ENCODE measurements around the gene ADH5. TPM values are rescaled to one million over a fixed set of nuclear protein-coding genes. Genes with fewer than 3 reads are reported as not detected.

The ADH5 gene
- total RNA-seq, 1 experiment from 2014 or later, result 163 TPM

- BruUV-seq (replicated peaks), result no TSS peak
- TF ChIP-seq ZFX (IDR thresholded peaks at IDR 0.05) (no peak), ZBTB33 (IDR thresholded peaks at IDR 0.05; ENCODE audit: extremely low read depth, insufficient replicate concordance, low read length) (no peak), EZH2phosphoT487 (IDR thresholded peaks at IDR 0.05; ENCODE audit: borderline replicate concordance) (no peak), POLR2AphosphoS5 (IDR thresholded peaks at IDR 0.05; ENCODE audit: low read depth, low read length) (no peak), FOSL1 (IDR thresholded peaks at IDR 0.05; ENCODE audit: low read depth) (no peak), RAD21 (IDR thresholded peaks at IDR 0.05; ENCODE audit: low read depth) (no peak), POLR2A (IDR thresholded peaks at IDR 0.05; ENCODE audit: borderline replicate concordance, extremely low read depth, insufficient read depth, insufficient read length) (no peak), ATF3 (IDR thresholded peaks at IDR 0.05) (no peak), SP1 (IDR thresholded peaks at IDR 0.05; ENCODE audit: low read depth) (no peak), TCF7L2 (IDR thresholded peaks at IDR 0.05; ENCODE audit: borderline replicate concordance, extremely low read depth, insufficient read depth, insufficient read length) (no peak), CBX3 (IDR thresholded peaks at IDR 0.05; ENCODE audit: low read depth) (no peak), REST (IDR thresholded peaks at IDR 0.05; ENCODE audit: low read depth) (no peak), ZNF274 (IDR thresholded peaks at IDR 0.05; ENCODE audit: low read depth, low read length) (no peak), CTCF (IDR thresholded peaks at IDR 0.05 in 2 of 3, conservative IDR thresholded peaks at IDR 0.05 in 1 of 3; ENCODE audit: borderline replicate concordance in 1 of 3, insufficient read depth in 1 of 3, low read depth in 2 of 3, low read length in 2 of 3) (no peak), YY1 (IDR thresholded peaks at IDR 0.05; ENCODE audit: extremely low read depth, insufficient replicate concordance, low read depth, low read length) (no peak), SRF (IDR thresholded peaks at IDR 0.05; ENCODE audit: low read depth) (no peak), SIN3A (IDR thresholded peaks at IDR 0.05; ENCODE audit: low read depth) (no peak), EGR1 (IDR thresholded peaks at IDR 0.05; ENCODE audit: low read depth) (no peak), EZH2 (IDR thresholded peaks at IDR 0.05) (no peak), MAX (IDR thresholded peaks at IDR 0.05) (no peak)
- RAD21 ChIA-PET (ENCODE audit: low non-redundant PET in 1 of 2, low total read pairs in 2 of 2, uncharacterized antibody in 2 of 2, unreplicated experiment in 2 of 2), result no interaction called here
- no peak overlapping the region for H3K27ac ChIP-seq (ENCODE audit: low read depth, low read length)
- no peaks in the 10 kb centered on the region for H3K27me3 ChIP-seq (ENCODE audit: insufficient read depth, low read length)
- no peak overlapping the region for H3K9ac ChIP-seq (ENCODE audit: low read length)
- H3K36me3 ChIP-seq (ENCODE audit: control insufficient read depth in 1 of 2, insufficient read depth in 2 of 2, low read length in 2 of 2), result peaks cover 12 to 15% of the 10 kb centered on the region in 2 experiments
- H2AFZ ChIP-seq (ENCODE audit: low read depth, low read length, poor library complexity, severe bottlenecking), result no peak overlapping the region
- H3K9me3 ChIP-seq (ENCODE audit: control insufficient read depth in 1 of 2, insufficient read depth in 1 of 2, low read depth in 1 of 2, low read length in 2 of 2), result no peaks in the 10 kb centered on the region
- H4K20me1 ChIP-seq (ENCODE audit: insufficient read depth), result no peaks in the 10 kb centered on the region
- no peak overlapping the region for H3K4me3 ChIP-seq (replicated peaks in 1 of 2; ENCODE audit: low read depth in 1 of 2, low read length in 2 of 2)
- intact Hi-C loops (cut with micrococcal nuclease), result no loop called here
- POLR2A ChIA-PET, result no interaction called here
- H3K9me2 ChIP-seq (ENCODE audit: insufficient read depth), result no peaks in the 10 kb centered on the region
- H3K79me2 ChIP-seq (ENCODE audit: insufficient read depth, low read length), result no peaks in the 10 kb centered on the region
- no peak overlapping the region for H3K4me2 ChIP-seq (ENCODE audit: low read length)
- ATAC-seq (no peak), DNase-seq (ENCODE audit: low read depth, low spot score) (no peak)
- no peaks in the 10 kb centered on the region for H3K4me1 ChIP-seq (ENCODE audit: control insufficient read depth in 1 of 2, insufficient read depth in 2 of 2, low read length in 2 of 2)
- CTCF ChIA-PET, result interaction anchor here (2.8 kb wide), 1 partner anchor 12 kb away, joined by 11 read pairs; no protein-coding TSS in a partner anchor
These were observed 21.0 kb downstream of the ADH5 start for GRCh38 chr4:99067617-99068016.

Measured in HCT116 (cell line).